ENCODE data around the gene MS4A14.
A peak's percentile ranks its signal among the peaks of the same experiment; 100 is the strongest.

The MS4A14 gene, protein sequence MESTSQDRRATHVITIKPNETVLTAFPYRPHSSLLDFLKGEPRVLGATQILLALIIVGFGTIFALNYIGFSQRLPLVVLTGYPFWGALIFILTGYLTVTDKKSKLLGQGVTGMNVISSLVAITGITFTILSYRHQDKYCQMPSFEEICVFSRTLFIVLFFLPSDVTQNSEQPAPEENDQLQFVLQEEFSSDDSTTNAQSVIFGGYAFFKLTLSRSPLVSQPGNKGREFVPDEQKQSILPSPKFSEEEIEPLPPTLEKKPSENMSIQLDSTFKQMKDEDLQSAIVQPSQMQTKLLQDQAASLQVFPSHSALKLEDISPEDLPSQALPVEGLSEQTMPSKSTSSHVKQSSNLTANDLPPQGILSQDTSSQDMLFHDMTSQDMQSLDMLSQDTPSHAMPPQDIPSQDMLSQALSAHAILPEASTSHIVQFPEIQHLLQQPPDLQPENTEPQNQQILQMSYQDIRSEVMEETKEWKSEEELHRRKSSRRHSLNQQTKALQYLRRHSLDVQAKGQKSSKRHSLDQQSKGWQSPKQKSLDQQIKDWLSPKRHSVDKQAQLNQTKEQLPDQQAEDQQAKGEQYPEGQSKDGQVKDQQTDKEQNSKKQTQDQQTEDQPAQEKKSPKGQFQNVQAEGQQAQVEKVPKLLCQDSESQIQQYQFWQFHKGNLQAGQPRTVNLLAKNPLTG

DNA sequence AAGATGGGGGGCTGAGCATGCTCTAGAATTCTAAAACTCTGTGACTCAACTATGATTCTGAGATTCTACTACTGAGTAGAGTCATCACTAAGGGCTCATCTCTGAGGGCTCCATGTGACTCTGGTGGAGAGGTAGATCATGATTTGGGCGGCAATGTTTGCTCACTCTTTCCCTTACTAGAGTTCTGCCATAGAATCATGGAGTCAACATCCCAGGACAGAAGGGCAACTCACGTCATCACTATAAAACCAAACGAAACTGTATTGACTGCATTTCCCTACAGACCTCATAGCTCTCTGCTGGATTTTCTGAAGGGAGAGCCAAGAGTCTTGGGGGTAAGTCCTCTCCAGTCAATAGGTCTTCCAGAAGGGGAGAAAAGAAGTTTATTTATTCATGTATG lies at the start of gene MS4A14:
Gene MS4A14, plus strand, starts transcription at position 78 of the 400 bp plus-strand sequence. Its CDS starts 120 bp downstream, at position 198.
- POLR2A ChIA-PET = interaction anchor here (0.6 kb wide), 1 partner anchor 963 kb away, joined by 3 read pairs; no protein-coding TSS in a partner anchor
- CTCF ChIA-PET = interaction anchor here (1.0 to 2.6 kb wide), 3 partner anchors 10 to 33 kb away, joined by 3 to 10 read pairs (median 4); no protein-coding TSS in a partner anchor

DNA sequence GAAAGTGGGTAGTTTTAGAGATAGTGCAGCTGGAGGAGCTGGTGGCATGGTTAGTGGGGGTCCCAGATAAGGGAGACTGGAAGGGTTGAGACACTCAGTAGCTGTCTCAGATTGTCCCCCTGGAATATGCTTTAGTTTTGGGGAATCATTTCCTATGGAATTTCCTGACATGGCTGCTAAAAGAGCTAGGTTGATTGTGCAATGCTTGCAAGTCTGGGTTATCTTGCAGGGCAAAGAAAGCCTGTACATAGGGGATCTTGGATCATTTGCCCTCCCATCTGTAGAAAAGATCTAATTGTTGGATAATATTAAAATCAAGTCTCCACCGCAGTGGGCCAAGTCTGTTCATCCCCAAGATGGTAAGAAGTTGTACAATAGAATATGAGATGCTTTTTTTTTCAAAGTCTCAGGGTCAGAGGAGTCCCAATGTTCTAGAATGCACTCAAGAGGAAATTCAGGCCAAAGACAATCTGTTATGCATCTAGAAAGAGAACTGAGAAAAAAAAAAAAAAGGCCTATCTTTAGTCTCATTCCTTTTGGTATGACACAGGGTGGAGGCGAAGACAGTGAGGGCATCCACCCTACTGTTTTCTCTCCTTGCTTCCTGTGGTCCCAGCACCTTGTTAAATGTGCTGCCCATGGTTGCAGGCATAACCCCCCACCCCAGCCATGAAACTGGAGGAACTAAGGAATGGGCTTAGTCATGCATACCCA lies 49.0 kb upstream of the MS4A14 start:
- CTCF ChIA-PET = interaction anchor here (1.3 to 7.1 kb wide), 12 partner anchors 11 to 287 kb away, joined by 3 to 73 read pairs (median 8); no protein-coding TSS in a partner anchor
- TF ChIP-seq, protein P1, sequence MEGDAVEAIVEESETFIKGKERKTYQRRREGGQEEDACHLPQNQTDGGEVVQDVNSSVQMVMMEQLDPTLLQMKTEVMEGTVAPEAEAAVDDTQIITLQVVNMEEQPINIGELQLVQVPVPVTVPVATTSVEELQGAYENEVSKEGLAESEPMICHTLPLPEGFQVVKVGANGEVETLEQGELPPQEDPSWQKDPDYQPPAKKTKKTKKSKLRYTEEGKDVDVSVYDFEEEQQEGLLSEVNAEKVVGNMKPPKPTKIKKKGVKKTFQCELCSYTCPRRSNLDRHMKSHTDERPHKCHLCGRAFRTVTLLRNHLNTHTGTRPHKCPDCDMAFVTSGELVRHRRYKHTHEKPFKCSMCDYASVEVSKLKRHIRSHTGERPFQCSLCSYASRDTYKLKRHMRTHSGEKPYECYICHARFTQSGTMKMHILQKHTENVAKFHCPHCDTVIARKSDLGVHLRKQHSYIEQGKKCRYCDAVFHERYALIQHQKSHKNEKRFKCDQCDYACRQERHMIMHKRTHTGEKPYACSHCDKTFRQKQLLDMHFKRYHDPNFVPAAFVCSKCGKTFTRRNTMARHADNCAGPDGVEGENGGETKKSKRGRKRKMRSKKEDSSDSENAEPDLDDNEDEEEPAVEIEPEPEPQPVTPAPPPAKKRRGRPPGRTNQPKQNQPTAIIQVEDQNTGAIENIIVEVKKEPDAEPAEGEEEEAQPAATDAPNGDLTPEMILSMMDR (IDR thresholded peaks at IDR 0.05; ENCODE audit: control extremely low read depth, extremely low read depth, low read depth, missing control alignments) = no peak
- POLR2A ChIA-PET = no interaction called here
- no peak for DNase-seq (ENCODE audit: extremely low spot score)

More for the DNA sequence above, at the start of gene MS4A14:
- no peak for DNase-seq (ENCODE audit: extremely low spot score)
- TF ChIP-seq, protein P1 (IDR thresholded peaks at IDR 0.05; ENCODE audit: control extremely low read depth, extremely low read depth, low read depth, missing control alignments) = no peak

DNA sequence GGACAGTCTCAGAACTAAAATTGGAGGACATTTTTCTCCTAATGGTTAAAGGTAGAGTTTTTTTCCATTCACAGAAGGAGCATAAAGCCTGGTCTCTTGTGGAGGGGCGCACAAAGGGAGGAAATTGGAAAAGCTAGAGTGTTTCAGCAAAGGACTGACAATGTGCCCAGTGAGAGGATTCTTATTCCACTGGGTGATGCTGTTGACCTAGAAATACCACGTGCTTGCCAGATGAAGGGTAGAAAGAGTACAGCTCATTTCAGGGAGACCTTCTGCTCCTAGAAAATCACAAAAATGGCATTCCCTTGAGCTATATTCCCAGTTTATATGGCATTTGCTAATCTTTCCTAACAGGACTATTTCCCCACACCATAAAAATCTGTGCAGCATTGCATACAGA lies 48.1 kb upstream of the MS4A14 start:
- TF ChIP-seq, protein P1 (IDR thresholded peaks at IDR 0.05; ENCODE audit: control extremely low read depth, extremely low read depth, low read depth, missing control alignments) = peak; percentile 29
- no peak for DNase-seq (ENCODE audit: extremely low spot score)
- ChIA-PET POLR2A (no interaction called here), CTCF (interaction anchor here (1.0 to 7.1 kb wide), 9 partner anchors 12 to 286 kb away, joined by 3 to 73 read pairs (median 8); no protein-coding TSS in a partner anchor)

GRCh38 chr11:60349990-60350389 lies 46.3 kb upstream of the MS4A14 start:
- TF ChIP-seq, protein P1 (IDR thresholded peaks at IDR 0.05; ENCODE audit: control extremely low read depth, extremely low read depth, low read depth, missing control alignments) = no peak
- DNase-seq (ENCODE audit: extremely low spot score) = no peak
- POLR2A ChIA-PET = no interaction called here
- CTCF ChIA-PET = interaction anchor here (1.0 to 7.1 kb wide), 7 partner anchors 14 to 269 kb away, joined by 3 to 73 read pairs (median 4); no protein-coding TSS in a partner anchor

DNA sequence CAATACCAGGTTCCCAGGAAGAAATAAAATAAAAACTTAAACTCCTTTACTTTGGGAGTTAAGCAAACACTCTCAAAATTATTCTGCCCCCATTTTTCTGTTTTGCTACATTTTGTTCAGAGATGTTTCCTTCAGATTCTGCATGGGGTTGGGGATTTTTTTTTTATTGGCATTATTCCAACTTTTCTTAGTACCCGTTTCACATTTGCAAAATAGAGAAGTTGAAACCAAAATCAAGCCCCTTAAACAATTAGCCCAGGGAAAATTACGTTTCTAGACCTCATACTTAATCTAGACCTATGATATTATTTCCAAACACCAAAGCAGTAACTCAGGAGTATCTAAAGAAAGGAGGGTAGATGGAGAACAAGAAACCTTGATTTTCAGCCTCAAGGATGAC lies 38.5 kb upstream of the MS4A14 start:
- TF ChIP-seq, protein P1 (IDR thresholded peaks at IDR 0.05; ENCODE audit: control extremely low read depth, extremely low read depth, low read depth, missing control alignments) = no peak
- no peak for DNase-seq (ENCODE audit: extremely low spot score)
- POLR2A ChIA-PET = no interaction called here
- CTCF ChIA-PET = no interaction called here

- DNase-seq (ENCODE audit: extremely low spot score) = no peak
These were observed 35.6 kb upstream of the MS4A14 start for GRCh38 chr11:60360621-60361020.

More at GRCh38 chr11:60360621-60361020, 35.6 kb upstream of the MS4A14 start:
- POLR2A ChIA-PET = interaction anchor here (0.5 kb wide), 1 partner anchor 51 kb away, joined by 8 read pairs; no protein-coding TSS in a partner anchor
- TF ChIP-seq, protein P1 (IDR thresholded peaks at IDR 0.05; ENCODE audit: control extremely low read depth, extremely low read depth, low read depth, missing control alignments) = no peak
- CTCF ChIA-PET = interaction anchor here (0.8 to 1.9 kb wide), 7 partner anchors 13 to 403 kb away, joined by 3 to 4 read pairs (median 3); no protein-coding TSS in a partner anchor
